HepG2 (cell line): Measurements from ENCODE around the gene TBX21. TPM values are rescaled to one million over a fixed set of nuclear protein-coding genes. Genes with fewer than 3 reads are reported as not detected.

Experiments used
- ATAC-seq: fragments of 200-7000 bp; cut with Tn5 transposase; 3 replicates; pipeline ENCODE4 v1.9.1; 2020; ENCODE audit warnings: mild to moderate bottlenecking, moderate library complexity
- BruUV-seq: library from RNA; stranded (reverse); fragments of 400-500 nt; replicated peaks from 2 replicates; lab custom pipeline; 2021; lab: Mats Ljungman, UMichigan
- CTCF ChIA-PET: fragments of 300-600 bp; formaldehyde crosslinking; extraction: SDS; loops from one replicate; lab custom pipeline; 2021; ENCODE audit warnings: low total read pairs, inconsistent platforms, low intra/inter-chr PET ratio; lab: Yijun Ruan, JAX
- POLR2A ChIA-PET: fragments of 350-600 bp; sonication (Branson Sonifier 250); formaldehyde crosslinking; loops from one replicate; lab custom pipeline; 2020; ENCODE audit warnings: antibody characterized with exemption, inconsistent platforms; lab: Yijun Ruan, JAX
- DNase-seq: peaks from one replicate; pipeline ENCODE4 v3.0.0-alpha.2; 2015; ENCODE audit warnings: low spot score
- FAIRE-seq: peaks from 3 replicates; lab custom pipeline; 2011; peaks lifted over from hg19 to GRCh38; lab: Jason Lieb, UNC
- H2AFZ ChIP-seq: one replicate; pipeline ENCODE4 v1.6.1; 2011; ENCODE audit warnings: low read length, inconsistent platforms
- H3K27ac ChIP-seq: fragments of 300-600 bp; 3 replicates; pipeline ENCODE4 v1.8.0; 2011; ENCODE audit warnings: mixed run types, mild to moderate bottlenecking, mixed read lengths, low read length, inconsistent platforms; ENCODE audit not compliant: insufficient read depth; ENCODE audit errors: extremely low read length
- H3K27me3 ChIP-seq, 2 experiments: fragments of 200-600 bp in 1 of 2; 2 replicates in 1 of 2; 3 replicates in 1 of 2; pipeline versions ENCODE4 v1.6.0 to v1.8.0; 2011; ENCODE audit warnings: low read length in 2 of 2, mild to moderate bottlenecking in 2 of 2, moderate library complexity in 2 of 2, inconsistent platforms in 1 of 2; ENCODE audit not compliant: insufficient read depth in 2 of 2, control insufficient read depth in 1 of 2
- H3K36me3 ChIP-seq, 2 experiments: fragments of 200-600 bp in 1 of 2; replicated peaks in 1 of 2; 2 replicates in 1 of 2; 3 replicates in 1 of 2; pipeline versions ENCODE4 v1.5.1 to v1.8.0; 2011; ENCODE audit warnings: low read length in 2 of 2, inconsistent platforms in 1 of 2; ENCODE audit not compliant: insufficient read depth in 2 of 2, control insufficient read depth in 1 of 2
- H3K4me1 ChIP-seq: 2 replicates; pipeline ENCODE4 v1.5.1; 2012; ENCODE audit warnings: low read length, inconsistent platforms; ENCODE audit not compliant: insufficient read depth
- H3K4me2 ChIP-seq: 2 replicates; pipeline ENCODE4 v1.6.0; 2011; ENCODE audit warnings: low read depth, low read length, inconsistent platforms
- H3K4me3 ChIP-seq, 3 experiments: fragments of 200-600 bp in 1 of 3; sonication (generic), shearing (Covaris generic) in 1 of 3; replicated peaks in 1 of 3; 2 replicates each; pipeline ENCODE4 v1.5.1; 2011 to 2016; ENCODE audit warnings: low read length in 3 of 3, inconsistent platforms in 2 of 3, low read depth in 2 of 3, mild to moderate bottlenecking in 2 of 3, control low read depth in 1 of 3, mixed read lengths in 1 of 3; ENCODE audit not compliant: insufficient read depth in 1 of 3
- H3K79me2 ChIP-seq: one replicate; pipeline ENCODE4 v1.6.1; 2011; ENCODE audit warnings: low read length, inconsistent platforms; ENCODE audit not compliant: insufficient read depth
- H3K9ac ChIP-seq: 2 replicates; pipeline ENCODE4 v1.6.0; 2011; ENCODE audit warnings: mild to moderate bottlenecking, low read depth, low read length, inconsistent platforms; ENCODE audit not compliant: insufficient read depth
- H3K9me3 ChIP-seq: 2 replicates; pipeline ENCODE4 v1.5.1; 2012; ENCODE audit warnings: mild to moderate bottlenecking, low read length
- H4K20me1 ChIP-seq: 2 replicates; pipeline ENCODE4 v1.6.0; 2011; ENCODE audit warnings: inconsistent platforms, mild to moderate bottlenecking, low read length, moderate library complexity; ENCODE audit not compliant: insufficient read depth
- AGO2 ChIP-seq: fragments of 200-400 bp; formaldehyde crosslinking; optimal IDR thresholded peaks from 2 replicates; pipeline ENCODE3; 2017; ENCODE audit warnings: mild to moderate bottlenecking, low read depth, low read length, moderate library complexity
- CREB3 ChIP-seq: sonication (generic); formaldehyde crosslinking; IDR thresholded peaks from 2 replicates; pipeline ENCODE4 v1.5.0; 2020; ENCODE audit warnings: missing genetic modification reagents
- HDAC1 ChIP-seq: sonication (generic); formaldehyde crosslinking; IDR thresholded peaks from 2 replicates; pipeline ENCODE4 v1.5.1; 2020; ENCODE audit warnings: mild to moderate bottlenecking, missing genetic modification reagents
- HNF1A ChIP-seq, 2 experiments: sonication (generic) in 1 of 2; formaldehyde crosslinking in 1 of 2; IDR thresholded peaks; 2 replicates each; pipeline versions ENCODE4 v1.4.0 to v1.6.1; 2016 to 2020; ENCODE audit warnings: borderline replicate concordance in 1 of 2, low read depth in 1 of 2, mild to moderate bottlenecking in 1 of 2, missing genetic modification reagents in 1 of 2
- HNRNPL ChIP-seq: fragments of 200-400 bp; formaldehyde crosslinking; IDR thresholded peaks from 2 replicates; pipeline ENCODE4 v1.6.1; 2017; ENCODE audit warnings: mild to moderate bottlenecking, low read depth, low read length
- NCOA5 ChIP-seq: sonication (generic); formaldehyde crosslinking; IDR thresholded peaks from 2 replicates; pipeline ENCODE4 v1.4.0; 2020; ENCODE audit warnings: missing genetic modification reagents
- NR2F6 ChIP-seq, 2 experiments: IDR thresholded peaks; 2 replicates each; pipeline ENCODE4 v1.6.1; 2016; ENCODE audit warnings: antibody characterized with exemption in 1 of 2, mild to moderate bottlenecking in 1 of 2
- PAF1 ChIP-seq: IDR thresholded peaks from 2 replicates; pipeline ENCODE4 v1.6.1; 2016; ENCODE audit warnings: missing genetic modification reagents, missing compliant biosample characterization
- PLSCR1 ChIP-seq: sonication (generic); formaldehyde crosslinking; IDR thresholded peaks from 2 replicates; pipeline ENCODE4 v1.5.0; 2020; ENCODE audit warnings: missing genetic modification reagents, mild to moderate bottlenecking, borderline replicate concordance
- POLR2G ChIP-seq: fragments of 200-400 bp; formaldehyde crosslinking; IDR thresholded peaks from 2 replicates; pipeline ENCODE4 v1.6.1; 2018; ENCODE audit warnings: mild to moderate bottlenecking, low read depth, low read length, moderate library complexity
- TRIM22 ChIP-seq: fragments of 450-650 bp; IDR thresholded peaks from 2 replicates; pipeline ENCODE4 v1.6.1; 2017
- ZKSCAN1 ChIP-seq: fragments of 150-350 bp; IDR thresholded peaks from 2 replicates; pipeline ENCODE4 v1.6.1; 2014; ENCODE audit warnings: low read length
- ZKSCAN8 ChIP-seq: IDR thresholded peaks from 2 replicates; pipeline ENCODE4 v1.6.1; 2016; ENCODE audit warnings: borderline replicate concordance, missing genetic modification reagents, missing compliant biosample characterization
- ZNF3 ChIP-seq: IDR thresholded peaks from 2 replicates; pipeline ENCODE4 v1.7.0; 2017; ENCODE audit warnings: inconsistent platforms
- ZNF713 ChIP-seq: sonication (generic); formaldehyde crosslinking; IDR thresholded peaks from 2 replicates; pipeline ENCODE4 v1.4.0; 2020; ENCODE audit warnings: mild to moderate bottlenecking, missing genetic modification reagents
- ZNF883 ChIP-seq: sonication (generic); formaldehyde crosslinking; IDR thresholded peaks from 2 replicates; pipeline ENCODE4 v1.5.1; 2020; ENCODE audit warnings: mild to moderate bottlenecking, missing genetic modification reagents; ENCODE audit errors: not compliant biosample characterization
- WGBS: methylation state at CpG from one replicate; pipeline ENCODE4 v1.1.6; 2017; ENCODE audit warnings: low lambda C conversion rate; 5-methylcytosine and 5-hydroxymethylcytosine counted together
- in situ Hi-C: cut with HindIII; loops from 2 replicates; pipeline ENCODE4 v1.10.0; 2017; ENCODE audit warnings: low pct_unique_long_range_greater_than_20kb; ENCODE audit not compliant: extremely low pct_ligation_motif_present
- intact Hi-C: fragments of 100-400 bp; cut with micrococcal nuclease; formaldehyde crosslinking; loops from one replicate; pipeline ENCODE4 v1.10.0; 2022; ENCODE audit not compliant: unreplicated experiment
- polyA plus RNA-seq, 8 experiments: library from polyadenylated mRNA; depleted of rRNA in 3 of 8; stranded (reverse) in 7 of 8; unstranded in 1 of 8; fragments of >200 nt; fragmentation: Illumina TruSeq in 4 of 8; extraction: Trizol in 4 of 8; gene quantifications; 2 replicates each; pipeline versions ENCODE4 v1.2.1 to v1.2.3, GENCODE V29; 2011 to 2016; ENCODE audit warnings: low read depth in 4 of 8, missing spikeins in 1 of 8, mixed read lengths in 1 of 8; ENCODE audit not compliant: insufficient read depth in 1 of 8
- total RNA-seq, 5 experiments: library from RNA; depleted of rRNA; stranded (reverse); fragments of >200 nt; fragmentation: Illumina TruSeq; extraction: Trizol; gene quantifications; 2 replicates each; pipeline ENCODE4 v1.2.3, GENCODE V29; 2016; ENCODE audit warnings: low read depth in 1 of 5

Gene TBX21
- total and polyA plus RNA-seq, 2 of the 13 experiments (the other 11 are each of a cell fraction or from before 2014, with no cell fraction given): not detected

- FAIRE-seq (no peak), ATAC-seq (no peak), DNase-seq (no peak)
- intact Hi-C loops: loop anchor here (5.0 kb wide), 1 partner anchor 32 kb away; no protein-coding TSS in a partner anchor
- TF ChIP-seq ZKSCAN1 (no peak), POLR2G (peak; percentile 53), ZKSCAN8 (CRISPR knock-in tag) (no peak), HDAC1 (CRISPR knock-in tag) (no peak), PAF1 (0 out of 2 replicates have a peak, but pooled peaks have one; percentile 56), ZNF713 (no peak), AGO2 (peak; percentile 36), HNF1A (IDR thresholded peaks at IDR 0.05; ENCODE audit: low read depth) (no peak), HNF1A (CRISPR knock-in tag; IDR thresholded peaks at IDR 0.05; ENCODE audit: borderline replicate concordance) (peak; percentile 25; the same call in 1 of the 2 replicates), CREB3 (CRISPR knock-in tag) (no peak), HNRNPL (no peak), TRIM22 (no peak), NR2F6 (IDR thresholded peaks at IDR 0.05) (no peak), NR2F6 (CRISPR knock-in tag; IDR thresholded peaks at IDR 0.05) (no peak), NCOA5 (CRISPR knock-in tag) (no peak), ZNF3 (CRISPR knock-in tag) (no peak), ZNF883 (CRISPR knock-in tag) (no peak), PLSCR1 (CRISPR knock-in tag) (no peak)
- Histone ChIP-seq H3K27ac (no peak overlapping the region), H3K4me3 (no peak overlapping the region), H3K9me3 (no peaks in the 10 kb centered on the region), H3K9ac (no peak overlapping the region), H4K20me1 (peaks cover 9% of the 10 kb centered on the region; the same call in 1 of the 2 replicates), H3K4me2 (no peak overlapping the region), H3K27me3 (no peaks in the 10 kb centered on the region), H3K79me2 (no peaks in the 10 kb centered on the region), H2AFZ (no peak overlapping the region), H3K4me1 (peaks cover 34% of the 10 kb centered on the region), H3K36me3 (peaks cover 21 to 31% of the 10 kb centered on the region in 2 experiments)
- in situ Hi-C loops: no loop called here
- BruUV-seq: no TSS peak
- ChIA-PET POLR2A (interaction anchor here (1.1 to 1.3 kb wide), 2 partner anchors 8 to 35 kb away, joined by 4 read pairs; partner anchors contain the start of gene KPNB1), CTCF (no interaction called here)
- WGBS: 97% methylated on average over 4 of the region's 4 CpGs
Observed at GRCh38 chr17:47684535-47685193, 48.4 kb upstream of the TBX21 start.
